ENCODE data around the gene TLK1. TPM values are rescaled to one million over a fixed set of nuclear protein-coding genes. Genes with fewer than 3 reads are reported as not detected.

Gene TLK1
- total RNA-seq, 1 experiment from 2014 or later = 10.1 TPM

GRCh38 chr2:171102802-171103201 lies 57.9 kb downstream of the TLK1 start:
- Histone ChIP-seq H3K27me3 (ENCODE audit: low read length) (no peaks in the 10 kb centered on the region), H3K9me2 (replicated peaks; ENCODE audit: low read length) (no peaks in the 10 kb centered on the region), H3K9me3 (ENCODE audit: low read length) (peaks cover 6% of the 10 kb centered on the region; the same call in 1 of the 2 replicates), H3K4me3 (ENCODE audit: low read length) (no peak overlapping the region), H3K79me2 (ENCODE audit: low read length) (peaks cover 92% of the 10 kb centered on the region), H3K4me1 (ENCODE audit: insufficient read depth, low read length) (no peaks in the 10 kb centered on the region), H3F3A (ENCODE audit: low read length, unreplicated experiment) (no peaks in the 10 kb centered on the region), H3K36me3 (ENCODE audit: low read depth, low read length) (peaks cover 30% of the 10 kb centered on the region), H3K27ac (ENCODE audit: low read length) (no peak overlapping the region), H3K4me2 (ENCODE audit: low read length) (no peak overlapping the region), H2AFZ (ENCODE audit: low read length) (no peak overlapping the region), H4K20me1 (ENCODE audit: low read length) (no peaks in the 10 kb centered on the region), H3K9ac (ENCODE audit: low read length) (no peak overlapping the region)
- no peak for TF ChIP-seq EZH2phosphoT487 (IDR thresholded peaks at IDR 0.05; ENCODE audit: borderline replicate concordance, low read length)
- TF ChIP-seq CTCF (conservative IDR thresholded peaks at IDR 0.05; ENCODE audit: low read depth, low read length) = no peak
- TF ChIP-seq EZH2 (IDR thresholded peaks at IDR 0.05; ENCODE audit: low read length, unreplicated experiment) = no peak
- CTCF ChIA-PET = no interaction called here
- intact Hi-C loops (cut with micrococcal nuclease) = no loop called here
- BruUV-seq (replicated peaks) = no TSS peak
- POLR2A ChIA-PET (ENCODE audit: unreplicated experiment) = no interaction called here
- ATAC-seq (no peak), DNase-seq (no peak)

- Histone ChIP-seq H2AFZ (ENCODE audit: low read length) (no peak overlapping the region), H3K4me3 (ENCODE audit: low read length) (no peak overlapping the region), H3K36me3 (ENCODE audit: low read depth, low read length) (peaks cover 27% of the 10 kb centered on the region), H3F3A (ENCODE audit: low read length, unreplicated experiment) (no peaks in the 10 kb centered on the region), H3K9me2 (replicated peaks; ENCODE audit: low read length) (no peaks in the 10 kb centered on the region), H3K79me2 (ENCODE audit: low read length) (peaks cover 93% of the 10 kb centered on the region), H4K20me1 (ENCODE audit: low read length) (no peaks in the 10 kb centered on the region), H3K4me2 (ENCODE audit: low read length) (no peak overlapping the region), H3K27me3 (ENCODE audit: low read length) (no peaks in the 10 kb centered on the region), H3K4me1 (ENCODE audit: insufficient read depth, low read length) (no peaks in the 10 kb centered on the region), H3K27ac (ENCODE audit: low read length) (no peak overlapping the region), H3K9ac (ENCODE audit: low read length) (no peak overlapping the region), H3K9me3 (ENCODE audit: low read length) (peaks cover 6% of the 10 kb centered on the region; the same call in 1 of the 2 replicates)
- CTCF ChIA-PET = no interaction called here
- no TSS peak for BruUV-seq (replicated peaks)
- intact Hi-C loops (cut with micrococcal nuclease) = no loop called here
- no peak for DNase-seq
- POLR2A ChIA-PET (ENCODE audit: unreplicated experiment) = no interaction called here
- no peak for ATAC-seq
- TF ChIP-seq CTCF (conservative IDR thresholded peaks at IDR 0.05; ENCODE audit: low read depth, low read length) (no peak), EZH2phosphoT487 (IDR thresholded peaks at IDR 0.05; ENCODE audit: borderline replicate concordance, low read length) (no peak), EZH2 (IDR thresholded peaks at IDR 0.05; ENCODE audit: low read length, unreplicated experiment) (no peak)
Observed at GRCh38 chr2:171100370-171100769, 60.3 kb downstream of the TLK1 start.

GRCh38 chr2:171098607-171099006 lies 62.1 kb downstream of the TLK1 start:
- no peaks in the 10 kb centered on the region for H3K27me3 ChIP-seq (ENCODE audit: low read length)
- no peaks in the 10 kb centered on the region for H3K4me1 ChIP-seq (ENCODE audit: insufficient read depth, low read length)
- H3K4me2 ChIP-seq (ENCODE audit: low read length) = no peak overlapping the region
- intact Hi-C loops (cut with micrococcal nuclease) = no loop called here
- H3K79me2 ChIP-seq (ENCODE audit: low read length) = peaks cover 93% of the 10 kb centered on the region
- H3K9me3 ChIP-seq (ENCODE audit: low read length) = peaks cover 6% of the 10 kb centered on the region; the same call in 1 of the 2 replicates
- no peaks in the 10 kb centered on the region for H3K9me2 ChIP-seq (replicated peaks; ENCODE audit: low read length)
- ChIA-PET POLR2A (ENCODE audit: unreplicated experiment) (no interaction called here), CTCF (no interaction called here)
- ATAC-seq (no peak), DNase-seq (no peak)
- no peak overlapping the region for H3K9ac ChIP-seq (ENCODE audit: low read length)
- no peak overlapping the region for H3K27ac ChIP-seq (ENCODE audit: low read length)
- no peaks in the 10 kb centered on the region for H4K20me1 ChIP-seq (ENCODE audit: low read length)
- H3K36me3 ChIP-seq (ENCODE audit: low read depth, low read length) = peaks cover 27% of the 10 kb centered on the region
- no peak overlapping the region for H3K4me3 ChIP-seq (ENCODE audit: low read length)
- TF ChIP-seq CTCF (conservative IDR thresholded peaks at IDR 0.05; ENCODE audit: low read depth, low read length) (no peak), EZH2phosphoT487 (IDR thresholded peaks at IDR 0.05; ENCODE audit: borderline replicate concordance, low read length) (no peak), EZH2 (IDR thresholded peaks at IDR 0.05; ENCODE audit: low read length, unreplicated experiment) (no peak)
- no TSS peak for BruUV-seq (replicated peaks)
- no peak overlapping the region for H2AFZ ChIP-seq (ENCODE audit: low read length)
- H3F3A ChIP-seq (ENCODE audit: low read length, unreplicated experiment) = no peaks in the 10 kb centered on the region
